SK-N-SH (cell line): ENCODE results near the gene HIGD2B.
"Not testable (repeated sequence)": the region's sequence is repeated elsewhere in the genome, so short reads cannot be mapped to it uniquely, and the experiment has no call there.

ENCODE experiments used
- CTCF ChIP-seq: fragments of 200-600 bp; sonication (generic); IDR thresholded peaks from 2 replicates; pipeline ENCODE4 v1.6.1; 2017; ENCODE audit warnings: antibody characterized with exemption, mild to moderate bottlenecking, moderate library complexity
- EZH2phosphoT487 ChIP-seq: fragments of 200-600 bp; sonication (generic); IDR thresholded peaks from 2 replicates; pipeline ENCODE4 v1.6.1; 2017; ENCODE audit warnings: low read depth, mixed run types, mild to moderate bottlenecking, antibody characterized with exemption, moderate library complexity, borderline replicate concordance

GRCh38 chr15:72629068-72629570 lies 56.9 kb downstream of the HIGD2B start:
- TF ChIP-seq EZH2phosphoT487, CTCF: not testable (repeated sequence)
